ENCODE results near the gene MYH16.
"Not testable (repeated sequence)": the region's sequence is repeated elsewhere in the genome, so short reads cannot be mapped to it uniquely, and the experiment has no call there.

Gene MYH16

DNA sequence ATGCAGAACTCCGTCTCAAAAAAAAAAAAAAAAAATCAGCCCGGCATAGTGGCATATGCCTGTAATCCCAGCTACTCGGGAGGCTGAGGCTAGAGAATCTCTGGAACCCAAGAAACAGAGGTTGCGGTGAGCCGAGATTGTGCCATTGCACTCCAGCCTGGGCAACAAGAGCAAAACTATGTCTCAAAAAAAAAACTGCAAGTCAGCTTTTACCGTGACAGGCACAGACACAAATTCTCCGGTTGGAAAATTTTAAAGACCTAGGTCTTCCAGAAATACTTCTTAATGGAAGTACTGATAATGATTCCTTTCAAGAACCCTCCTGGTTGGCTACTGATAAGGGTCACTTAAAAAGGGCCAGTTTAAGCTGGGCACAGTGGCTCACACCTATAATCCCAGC lies 82.5 kb downstream of the MYH16 start:
- no peak for DNase-seq (ENCODE audit: low spot score)

DNA sequence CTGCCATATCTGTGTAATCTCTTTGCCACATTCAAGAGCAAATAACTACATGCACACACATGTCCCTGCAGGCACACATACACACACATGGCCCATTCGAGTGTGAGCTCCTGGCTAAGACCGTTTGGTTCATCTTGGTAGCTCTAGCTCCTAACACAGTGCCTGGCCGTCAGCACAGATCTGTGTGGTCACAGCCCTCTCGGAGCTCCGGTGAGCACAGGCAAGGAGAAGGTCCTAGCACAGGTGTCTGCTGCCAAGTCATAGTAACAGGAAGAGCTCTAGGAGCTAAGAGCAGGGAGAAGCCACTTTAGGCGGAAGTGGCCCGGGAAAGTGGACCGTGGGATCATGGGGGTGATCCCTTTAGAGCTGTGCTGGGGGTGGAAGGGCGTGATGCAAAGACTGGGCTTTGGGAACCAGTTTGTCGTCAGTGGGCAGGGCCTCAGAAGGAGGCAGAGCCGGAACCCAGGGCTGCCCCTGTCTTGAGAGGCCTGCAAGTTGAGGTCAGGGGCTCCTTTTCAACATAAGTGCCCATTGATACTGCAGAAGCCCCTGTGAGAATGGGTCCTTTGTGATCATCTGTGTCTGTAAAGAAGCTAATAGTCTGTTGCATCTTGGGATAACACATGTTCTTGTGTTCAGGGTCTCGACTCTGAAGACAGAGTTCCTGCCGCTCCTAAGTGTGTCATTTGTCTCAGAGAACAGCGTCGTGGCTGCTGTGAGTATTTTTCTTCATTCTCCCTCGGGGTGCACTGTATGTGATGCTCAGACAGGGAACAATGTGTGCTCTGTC lies 85.3 kb downstream of the MYH16 start:
- no peak for DNase-seq (ENCODE audit: low spot score)

DNA sequence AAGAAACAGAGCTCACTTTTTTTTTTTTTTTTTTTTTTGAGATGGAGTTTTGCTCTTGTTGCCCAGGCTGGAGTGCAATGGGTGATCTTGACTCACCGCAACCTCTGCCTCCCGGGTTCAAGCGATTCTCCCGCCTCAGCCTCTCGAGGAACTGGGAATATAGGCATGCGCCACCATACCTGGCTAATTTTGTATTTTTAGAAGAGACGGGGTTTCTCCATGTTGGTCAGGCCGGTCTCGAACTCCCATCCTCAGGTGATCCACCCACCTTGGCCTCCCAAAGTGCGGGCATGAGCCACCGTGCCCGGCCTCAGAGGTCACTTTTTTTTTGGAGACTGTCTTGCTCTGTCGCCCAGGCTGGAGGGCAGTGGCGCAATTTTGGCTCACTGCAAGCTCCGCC lies 85.9 kb downstream of the MYH16 start:
- DNase-seq (ENCODE audit: low spot score): not testable (repeated sequence)

DNA sequence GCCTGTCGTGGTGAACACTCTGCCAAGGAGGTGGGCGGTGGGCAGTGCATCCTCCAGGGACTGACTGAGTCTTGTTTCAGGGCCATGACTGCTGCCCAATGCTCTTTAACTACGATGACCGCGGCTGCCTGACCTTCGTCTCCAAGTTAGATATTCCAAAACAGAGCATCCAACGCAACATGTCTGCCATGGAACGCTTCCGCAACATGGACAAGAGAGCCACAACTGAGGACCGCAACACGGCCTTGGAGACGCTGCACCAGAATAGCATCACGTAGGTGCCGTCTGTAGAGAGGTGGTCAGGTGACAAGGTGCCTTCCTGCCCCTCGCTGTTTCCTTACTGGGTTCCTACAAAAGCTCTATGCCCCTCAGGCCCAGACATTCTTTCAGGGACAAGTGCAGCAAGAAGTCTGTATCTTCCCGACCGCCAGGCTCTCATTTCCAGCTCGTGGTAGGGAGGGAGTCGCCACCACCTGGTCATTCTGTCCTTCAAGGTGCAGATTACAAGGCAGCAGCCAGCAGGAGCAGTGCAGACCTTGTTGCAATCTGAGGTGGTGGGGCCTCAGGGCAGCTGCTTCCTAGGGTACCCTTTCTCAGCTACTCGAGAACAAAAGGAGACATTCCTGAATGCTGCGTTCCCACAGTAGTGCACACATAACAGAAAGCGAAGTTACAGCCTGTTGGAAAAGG lies 87.0 kb downstream of the MYH16 start:
- no peak for DNase-seq (ENCODE audit: low spot score)
